ENCODE measurements around the gene MMAB. TPM values are rescaled to one million over a fixed set of nuclear protein-coding genes. Genes with fewer than 3 reads are reported as not detected.

Gene MMAB
- total RNA-seq, 2 experiments from 2014 or later: 49.0 to 49.4 TPM

DNA sequence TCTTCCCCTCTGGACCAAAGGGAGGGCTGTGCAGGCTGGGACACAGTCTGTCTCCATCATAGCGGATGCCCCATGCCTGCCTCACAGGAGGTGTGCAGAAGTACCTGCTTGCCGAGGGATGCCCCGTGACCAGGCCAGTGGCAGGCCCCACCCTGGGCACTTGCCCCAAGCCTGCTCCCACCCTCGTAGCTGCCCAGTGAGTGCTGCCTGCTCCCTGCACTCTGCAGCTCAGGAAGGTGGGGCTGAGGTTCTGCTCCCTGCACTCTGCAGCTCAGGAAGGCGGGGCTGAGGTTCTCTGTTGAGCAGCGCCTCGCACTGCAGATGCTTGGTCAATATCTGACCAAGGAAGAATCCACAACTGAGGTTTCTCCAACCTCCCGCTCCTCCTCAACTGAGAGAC, 6.9 kb downstream of the MMAB start:
- CTCF ChIA-PET: interaction anchor here (1.0 kb wide), 1 partner anchor 209 kb away, joined by 3 read pairs; no protein-coding TSS in a partner anchor
- POLR2A ChIA-PET: no interaction called here

DNA sequence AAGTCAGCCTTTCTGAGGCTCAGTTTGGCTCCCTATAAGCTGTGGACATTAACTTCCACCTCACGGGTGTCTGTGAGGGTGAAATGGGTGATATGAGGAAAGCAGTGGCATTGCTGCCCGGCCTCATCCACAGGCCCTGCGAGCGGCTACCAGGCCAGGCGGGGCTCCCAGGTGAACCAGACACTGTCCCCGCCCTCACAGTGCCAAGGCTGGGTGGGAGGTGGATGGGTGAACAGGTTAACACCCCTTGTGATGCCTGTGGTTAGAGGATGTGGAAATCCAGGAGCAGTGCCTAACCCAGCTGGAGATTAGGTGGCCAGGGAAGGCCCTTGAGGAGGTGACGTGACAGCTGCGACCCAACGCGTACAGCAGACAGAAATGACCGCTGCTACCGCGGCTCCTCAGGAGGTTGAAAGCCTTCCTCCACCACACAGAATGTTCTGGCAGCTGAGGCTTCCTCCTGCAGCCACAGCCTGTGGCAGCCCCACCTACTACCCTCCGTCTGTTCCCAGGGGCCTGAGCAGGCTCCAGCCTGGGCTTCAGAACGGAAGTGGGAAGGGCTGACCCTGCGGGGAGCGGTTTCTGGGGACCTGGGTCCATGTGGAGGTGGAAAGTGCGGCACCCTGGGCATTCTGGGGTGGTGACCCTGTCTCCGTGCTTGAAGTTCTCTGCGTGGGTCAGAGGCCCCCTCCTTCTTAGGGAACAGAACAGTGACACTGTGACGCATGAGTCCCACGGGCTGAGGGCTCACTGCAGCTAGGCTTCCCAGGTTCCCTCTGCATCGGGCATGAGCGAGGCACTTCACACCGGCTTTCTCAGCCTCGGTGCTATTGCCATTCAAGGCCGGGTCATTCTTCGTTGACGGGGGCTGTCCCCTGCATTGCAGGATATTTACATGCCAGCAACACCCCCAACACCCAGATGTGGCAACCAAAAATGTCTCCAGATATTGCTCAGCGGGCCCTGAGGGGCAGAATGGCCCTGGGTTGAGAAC, 9.7 kb downstream of the MMAB start:
- ChIA-PET POLR2A (no interaction called here), CTCF (no interaction called here)

DNA sequence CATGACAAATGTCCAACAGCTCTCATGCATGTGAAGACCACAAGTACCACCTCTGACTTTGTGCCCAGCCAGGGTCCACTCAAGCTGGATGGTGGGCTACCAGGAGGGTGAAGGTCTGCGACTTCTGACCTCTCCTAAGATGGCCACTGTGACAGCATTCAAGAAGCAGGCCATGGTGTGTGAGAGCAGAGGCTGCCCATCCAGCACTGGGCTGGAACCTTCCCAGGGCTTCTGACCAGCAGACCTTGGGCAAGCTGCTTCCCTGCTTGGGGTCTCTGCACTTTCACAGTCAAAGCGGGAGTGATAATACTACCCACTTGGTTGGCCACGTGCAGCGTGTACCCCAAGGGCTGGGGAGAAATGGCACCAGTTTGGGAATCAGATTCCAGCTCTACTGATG, 10.4 kb downstream of the MMAB start:
- POLR2A ChIA-PET: no interaction called here

DNA sequence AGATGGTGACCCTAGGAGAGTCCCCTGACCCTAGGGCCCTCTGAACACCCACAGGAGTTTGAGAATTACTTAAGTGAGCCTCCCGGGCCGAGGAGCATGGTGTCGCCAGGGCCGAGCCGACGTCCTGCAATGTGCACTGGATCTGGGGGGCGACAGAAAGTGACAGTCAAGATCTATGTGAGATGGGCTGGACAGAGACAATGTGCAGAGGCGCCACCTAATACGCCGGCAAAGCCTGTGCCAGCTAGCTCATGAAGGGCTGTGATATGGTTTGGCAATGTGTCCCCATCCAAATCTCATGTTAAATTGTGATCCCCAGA, 11.6 kb downstream of the MMAB start:
- CTCF ChIA-PET: interaction anchor here (0.9 kb wide), 1 partner anchor 36 kb away, joined by 3 read pairs; no protein-coding TSS in a partner anchor
- POLR2A ChIA-PET: no interaction called here

More for the DNA sequence above, 10.4 kb downstream of the MMAB start:
- CTCF ChIA-PET: no interaction called here

DNA sequence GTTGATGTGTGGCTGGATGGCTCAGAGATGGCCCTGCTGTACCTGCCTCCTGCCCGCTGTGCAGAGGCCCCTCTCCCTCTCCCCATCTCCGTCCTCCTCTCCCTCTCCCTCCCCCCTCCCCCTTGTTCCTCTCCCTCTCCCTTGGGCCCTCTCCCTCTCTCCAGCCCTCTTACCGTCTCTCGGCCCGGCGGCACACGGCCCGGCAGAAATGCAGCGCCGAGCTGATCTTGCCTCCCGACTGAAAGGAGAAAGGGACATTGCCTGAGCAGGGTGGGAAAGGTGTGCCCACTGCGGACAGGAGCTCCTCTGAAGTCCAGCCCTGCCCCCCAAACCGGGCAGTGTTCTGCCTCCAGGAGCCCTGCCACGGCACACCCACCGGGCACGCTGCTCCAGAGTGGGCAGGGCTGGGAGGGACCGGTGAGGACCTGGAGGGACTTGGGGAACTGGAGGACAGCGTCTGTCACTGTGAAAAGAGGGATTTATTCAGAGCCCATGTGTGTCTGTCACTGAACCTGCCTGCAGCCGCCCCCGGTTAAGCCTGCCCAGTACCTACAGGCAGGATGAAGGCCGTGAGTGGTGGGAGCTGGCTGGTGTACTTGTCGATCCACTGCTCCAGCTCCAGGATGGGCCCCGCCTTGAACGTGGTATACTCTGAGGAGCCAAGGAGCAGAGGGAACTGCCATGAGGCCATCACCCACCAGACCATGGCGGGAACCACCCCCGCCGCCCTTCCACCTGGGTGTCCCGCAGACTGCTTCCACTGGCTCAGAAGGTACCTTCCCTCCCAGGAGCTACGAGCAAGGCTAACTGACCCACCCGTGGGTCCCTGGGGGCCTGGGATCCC, 12.2 kb downstream of the MMAB start:
- POLR2A ChIA-PET: no interaction called here
- CTCF ChIA-PET: interaction anchor here (0.6 to 1.8 kb wide), 3 partner anchors 8 to 1606 kb away, joined by 3 to 4 read pairs (median 4); no protein-coding TSS in a partner anchor

DNA sequence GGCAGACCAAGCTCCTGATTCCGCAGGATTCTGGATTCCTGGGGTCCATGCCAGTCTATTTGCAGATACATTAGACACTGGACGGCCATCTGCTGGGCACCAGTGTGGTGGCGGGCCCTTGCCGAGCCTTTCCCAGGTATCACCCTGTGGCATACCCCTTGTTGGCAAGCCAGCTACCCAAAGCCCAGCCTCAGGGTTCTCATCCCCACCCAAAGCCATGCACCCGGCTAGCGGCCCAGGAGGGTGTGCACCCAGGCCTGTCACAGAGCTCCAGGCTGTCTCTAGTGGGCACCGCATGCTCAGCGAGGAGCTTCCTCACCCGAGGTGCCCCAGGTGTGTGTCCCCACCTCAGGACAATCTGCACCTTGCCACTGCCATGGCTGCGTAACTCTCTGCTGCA, 13.7 kb downstream of the MMAB start:
- CTCF ChIA-PET: interaction anchor here (1.8 kb wide), 1 partner anchor 9 kb away, joined by 4 read pairs; no protein-coding TSS in a partner anchor
- POLR2A ChIA-PET: no interaction called here

DNA sequence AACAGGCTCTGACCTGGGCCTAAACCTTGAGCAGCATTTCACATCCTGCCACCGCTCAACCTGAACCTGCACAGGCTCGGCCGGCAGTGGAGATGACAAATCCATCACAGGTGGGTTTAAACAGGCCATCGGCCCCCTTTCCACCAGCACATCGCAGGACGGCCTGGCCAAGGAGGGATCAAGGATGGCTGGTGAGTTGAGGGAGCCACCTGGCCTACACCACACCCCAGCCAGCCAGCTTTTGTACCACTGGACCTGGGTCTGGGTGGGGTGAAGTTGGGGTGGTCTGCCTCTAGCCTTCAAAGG, 14.2 kb downstream of the MMAB start:
- CTCF ChIA-PET: interaction anchor here (1.8 kb wide), 1 partner anchor 10 kb away, joined by 4 read pairs; no protein-coding TSS in a partner anchor
- POLR2A ChIA-PET: no interaction called here

DNA sequence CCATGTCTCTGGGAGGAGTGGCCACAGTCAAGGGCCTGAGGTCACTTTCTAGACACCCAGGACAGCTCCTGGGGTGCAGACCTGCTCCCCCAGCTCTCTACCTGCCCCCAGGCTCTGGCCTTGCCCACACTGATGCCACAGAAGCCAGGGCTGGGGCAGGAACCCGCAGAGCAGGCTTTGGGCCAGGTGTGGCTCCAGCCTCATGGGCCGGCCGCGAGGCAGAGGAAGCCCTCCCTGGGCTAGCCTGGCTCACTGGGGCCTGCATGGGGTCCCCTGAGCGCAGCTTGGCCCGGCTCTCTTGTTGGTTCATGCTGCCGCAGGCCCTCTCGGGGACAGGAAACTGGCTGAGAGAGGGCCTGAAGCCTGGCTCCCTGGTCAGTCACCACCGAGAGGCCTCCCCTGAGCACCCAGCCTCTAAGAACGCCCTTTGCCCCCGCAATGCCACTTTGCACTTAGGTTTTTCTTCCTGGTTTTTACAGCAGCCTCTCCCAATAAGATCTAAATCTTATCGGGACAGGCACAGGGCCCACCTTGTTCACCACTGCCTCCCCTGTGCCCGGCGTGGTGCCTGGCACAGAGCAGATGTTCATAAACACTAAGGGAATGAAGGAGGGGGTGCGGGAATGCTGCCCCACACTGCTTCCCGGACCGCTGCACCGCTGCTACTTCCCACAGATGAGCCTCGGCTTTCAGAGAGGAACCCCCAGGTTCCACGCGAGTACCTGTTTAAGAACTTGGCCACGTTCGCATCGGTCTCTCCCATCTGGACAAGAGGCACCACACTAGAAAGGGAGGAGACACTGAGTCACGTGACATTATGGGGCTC, 14.7 kb downstream of the MMAB start:
- ChIA-PET CTCF (no interaction called here), POLR2A (no interaction called here)

DNA sequence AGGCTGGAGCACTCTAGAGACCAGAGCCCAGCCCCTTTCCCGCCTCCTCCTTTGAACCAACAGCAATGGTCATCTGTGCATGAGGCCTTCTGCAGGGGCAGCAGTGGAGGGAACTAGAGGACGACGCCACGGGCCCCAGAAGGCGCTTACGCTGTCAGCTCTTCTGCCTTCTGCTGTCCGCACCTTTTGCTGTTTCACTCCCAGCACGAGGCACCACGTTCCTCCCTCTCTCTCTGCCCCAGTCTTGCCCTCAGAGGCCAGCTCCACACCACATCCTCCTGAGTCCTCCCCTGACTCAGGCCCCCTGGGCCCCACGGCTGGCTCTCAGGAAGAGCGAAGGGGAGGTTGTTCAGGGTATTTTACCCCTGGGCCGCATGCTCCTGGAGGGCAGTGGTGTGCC, 15.5 kb downstream of the MMAB start:
- ChIA-PET CTCF (no interaction called here), POLR2A (no interaction called here)

DNA sequence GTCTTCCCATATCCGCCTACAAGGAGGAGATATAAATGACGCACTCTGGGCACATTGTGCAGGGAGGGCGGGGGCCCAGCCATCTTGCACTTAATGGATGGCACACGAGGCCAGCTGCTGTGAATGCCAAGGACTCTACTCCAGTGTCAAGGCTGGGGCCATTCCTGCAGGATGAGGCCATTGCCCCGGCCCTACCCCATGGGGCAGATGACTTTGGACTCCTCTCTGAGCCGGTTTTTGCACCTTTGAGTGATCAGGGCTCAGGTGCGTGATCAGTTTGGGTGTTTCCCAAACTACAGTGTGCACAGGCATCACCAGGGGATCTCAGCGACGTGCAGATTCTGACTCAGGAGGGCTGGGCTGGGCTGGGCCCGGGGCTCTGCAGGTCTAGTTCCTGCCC, 16.1 kb downstream of the MMAB start:
- CTCF ChIA-PET: no interaction called here
- POLR2A ChIA-PET: no interaction called here

DNA sequence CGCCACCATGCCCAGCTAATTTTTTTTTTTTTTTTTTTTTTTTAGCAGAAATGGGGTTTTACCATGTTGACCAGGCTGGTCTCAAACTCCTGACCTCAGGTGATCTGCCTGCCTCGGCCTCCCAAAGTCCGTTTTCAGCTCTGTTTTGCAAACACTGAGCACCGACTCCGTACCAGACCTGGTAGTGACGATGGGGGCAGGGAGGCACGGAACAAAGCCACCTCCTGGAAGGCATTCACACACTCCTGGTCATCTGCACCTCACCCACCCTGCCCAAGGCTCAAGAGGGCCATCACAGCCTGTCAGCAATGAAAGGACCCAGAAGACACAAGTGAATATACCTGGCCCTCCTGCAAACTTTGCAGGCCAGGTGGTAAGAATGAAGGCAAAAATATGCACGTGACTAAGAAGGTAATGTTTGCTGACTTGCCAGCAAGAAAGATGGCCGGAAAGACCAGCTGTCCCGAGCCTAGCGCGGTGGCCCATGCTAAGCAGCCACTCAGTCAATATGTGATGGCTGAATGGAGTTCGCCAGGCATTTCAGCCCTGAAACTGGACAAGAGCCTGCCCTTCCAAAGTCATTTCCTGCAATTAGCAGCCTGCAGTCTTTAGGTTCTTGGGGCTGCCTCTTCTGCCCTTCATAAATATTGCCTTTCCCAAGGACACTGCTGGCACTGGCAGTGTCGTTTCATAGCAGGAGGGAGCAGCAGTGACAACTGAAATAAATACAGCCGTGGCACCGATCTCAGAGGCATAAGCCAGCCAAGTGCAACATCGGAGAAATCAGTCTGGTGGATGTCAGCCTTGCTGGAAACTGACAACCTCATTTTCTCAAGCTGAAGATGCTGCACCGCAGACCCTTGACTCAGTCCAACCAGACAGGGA, 17.6 kb downstream of the MMAB start:
- POLR2A ChIA-PET: no interaction called here
- CTCF ChIA-PET: interaction anchor here (0.6 to 0.9 kb wide), 2 partner anchors 15 to 42 kb away, joined by 3 to 5 read pairs; no protein-coding TSS in a partner anchor

DNA sequence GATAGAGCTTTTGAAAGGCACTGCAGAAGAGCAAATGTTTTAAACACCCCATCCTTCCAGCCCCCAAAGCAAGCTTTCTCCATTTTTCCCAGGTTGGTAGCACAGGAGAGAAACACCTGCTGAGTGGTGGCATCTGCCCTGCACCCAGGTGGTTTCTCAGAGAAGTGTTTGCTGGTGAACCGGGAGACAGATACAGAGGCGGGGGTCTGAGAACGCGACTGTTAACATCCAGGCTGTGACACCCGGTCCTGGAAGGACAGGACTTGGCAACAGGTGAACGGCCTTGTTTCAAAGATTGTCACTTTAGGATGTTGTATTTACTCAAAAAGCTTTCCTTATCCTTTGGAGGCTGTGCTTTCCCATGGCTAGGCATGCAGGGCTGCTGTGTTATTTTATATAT, 18.5 kb downstream of the MMAB start:
- POLR2A ChIA-PET: no interaction called here
- CTCF ChIA-PET: interaction anchor here (1.0 kb wide), 1 partner anchor 26 kb away, joined by 3 read pairs; no protein-coding TSS in a partner anchor

DNA sequence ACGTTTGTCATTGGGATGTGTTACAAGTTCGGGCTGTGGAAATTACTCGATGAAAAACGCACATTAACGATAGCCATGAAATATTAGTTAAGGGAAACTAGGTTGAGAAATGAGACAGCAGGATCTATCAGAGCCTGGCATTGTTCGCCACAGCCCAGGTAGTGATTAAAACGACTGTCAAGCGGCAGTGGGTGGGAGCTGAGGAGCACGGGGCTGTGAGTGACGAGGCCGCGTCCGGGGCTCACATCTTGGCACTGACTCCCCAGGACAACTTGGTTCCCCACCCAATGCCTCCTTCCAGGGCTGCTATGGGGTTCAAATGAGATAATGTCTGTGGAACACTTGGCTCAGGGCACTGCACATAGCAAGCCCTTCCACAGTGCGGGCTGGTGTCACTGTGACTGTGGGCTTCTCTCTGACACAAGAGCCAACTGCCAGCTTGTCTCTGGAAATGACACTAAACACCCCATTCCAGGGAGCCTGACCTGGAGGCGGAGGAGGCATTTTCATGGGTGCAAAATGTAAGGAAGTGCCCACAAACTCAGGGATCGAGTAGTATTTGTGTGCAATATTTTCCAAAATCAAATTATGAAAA, 19.3 kb downstream of the MMAB start:
- CTCF ChIA-PET: interaction anchor here (1.0 kb wide), 1 partner anchor 26 kb away, joined by 3 read pairs; no protein-coding TSS in a partner anchor
- POLR2A ChIA-PET: no interaction called here

DNA sequence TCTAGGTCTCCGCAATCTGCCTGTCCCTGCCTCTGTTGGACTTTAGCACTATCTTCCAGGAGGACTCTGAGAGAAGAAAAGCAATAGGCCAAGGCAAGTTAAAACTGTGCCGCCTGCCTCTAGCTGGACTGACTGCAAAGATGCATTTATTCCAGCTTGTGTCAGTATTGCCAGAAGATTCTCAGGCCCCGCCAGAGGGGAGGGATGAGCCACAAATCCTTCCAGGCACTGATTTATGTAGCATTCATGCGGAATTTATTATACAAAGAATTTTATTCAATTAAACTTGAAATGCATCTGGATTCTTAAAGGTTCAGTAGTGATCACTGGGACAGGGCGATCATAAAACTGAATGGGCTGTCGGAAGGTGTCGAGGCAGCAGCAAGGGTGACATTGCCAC, 19.8 kb downstream of the MMAB start:
- POLR2A ChIA-PET: no interaction called here
- CTCF ChIA-PET: no interaction called here

DNA sequence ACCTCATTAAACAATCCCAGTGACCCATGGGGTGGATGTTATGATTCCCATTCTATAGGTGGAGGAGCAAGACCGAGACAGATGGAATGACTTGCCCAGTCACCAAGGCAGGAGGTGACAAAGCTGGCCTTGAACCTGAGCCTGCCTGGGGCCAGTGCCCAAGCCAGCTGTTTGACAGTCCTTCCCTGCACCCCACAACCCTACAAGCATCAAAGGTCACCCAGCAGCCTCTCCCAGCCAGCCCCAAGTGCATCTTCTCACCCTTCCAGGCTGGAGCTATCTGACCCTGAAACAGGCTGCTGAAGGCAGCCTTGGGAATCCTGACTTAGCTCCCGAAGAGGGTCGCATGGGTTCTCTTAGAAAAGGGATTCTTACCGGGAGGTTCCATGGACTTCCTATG, 20.3 kb downstream of the MMAB start:
- ChIA-PET CTCF (interaction anchor here (0.8 kb wide), 1 partner anchor 45 kb away, joined by 3 read pairs; no protein-coding TSS in a partner anchor), POLR2A (no interaction called here)

DNA sequence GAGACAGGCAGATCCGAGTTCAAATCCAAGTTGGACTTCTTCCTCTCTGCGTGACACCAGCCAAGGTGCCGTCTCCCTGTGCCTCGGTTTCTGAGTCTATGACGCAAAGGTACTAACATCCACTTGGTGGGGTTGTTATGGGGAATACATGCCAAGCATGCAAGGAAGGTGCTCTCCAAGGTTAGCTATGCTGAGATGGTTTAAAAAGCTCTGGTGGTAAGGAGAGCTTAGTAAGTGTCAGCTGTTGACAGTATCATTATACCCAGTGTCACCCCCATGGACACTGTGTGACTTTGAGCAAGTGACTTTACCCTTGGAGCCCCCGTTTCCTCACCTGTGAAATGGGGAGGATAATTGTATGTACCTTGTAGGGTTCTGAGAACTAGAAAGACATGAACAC, 22.2 kb downstream of the MMAB start:
- ChIA-PET CTCF (no interaction called here), POLR2A (no interaction called here)

DNA sequence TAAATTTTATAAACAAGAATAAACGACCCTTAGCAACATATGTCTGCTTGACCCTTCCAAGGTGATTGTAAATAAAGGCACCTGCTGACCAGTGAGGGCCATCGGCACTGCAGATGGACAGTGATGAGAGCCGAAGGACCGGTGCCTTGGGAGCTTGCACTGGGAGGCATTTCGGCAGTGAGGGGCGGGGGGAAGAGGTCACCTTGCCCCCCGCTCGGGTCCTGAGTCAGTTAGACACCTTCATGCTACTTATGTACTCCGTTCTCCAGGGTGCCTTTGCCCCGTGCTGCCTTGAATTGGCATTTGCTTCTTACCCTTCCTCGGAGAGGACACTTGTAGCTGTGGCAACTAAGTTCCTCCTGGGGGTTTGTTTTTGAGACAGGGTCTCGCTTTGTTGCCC, 23.0 kb downstream of the MMAB start:
- ChIA-PET CTCF (no interaction called here), POLR2A (no interaction called here)

DNA sequence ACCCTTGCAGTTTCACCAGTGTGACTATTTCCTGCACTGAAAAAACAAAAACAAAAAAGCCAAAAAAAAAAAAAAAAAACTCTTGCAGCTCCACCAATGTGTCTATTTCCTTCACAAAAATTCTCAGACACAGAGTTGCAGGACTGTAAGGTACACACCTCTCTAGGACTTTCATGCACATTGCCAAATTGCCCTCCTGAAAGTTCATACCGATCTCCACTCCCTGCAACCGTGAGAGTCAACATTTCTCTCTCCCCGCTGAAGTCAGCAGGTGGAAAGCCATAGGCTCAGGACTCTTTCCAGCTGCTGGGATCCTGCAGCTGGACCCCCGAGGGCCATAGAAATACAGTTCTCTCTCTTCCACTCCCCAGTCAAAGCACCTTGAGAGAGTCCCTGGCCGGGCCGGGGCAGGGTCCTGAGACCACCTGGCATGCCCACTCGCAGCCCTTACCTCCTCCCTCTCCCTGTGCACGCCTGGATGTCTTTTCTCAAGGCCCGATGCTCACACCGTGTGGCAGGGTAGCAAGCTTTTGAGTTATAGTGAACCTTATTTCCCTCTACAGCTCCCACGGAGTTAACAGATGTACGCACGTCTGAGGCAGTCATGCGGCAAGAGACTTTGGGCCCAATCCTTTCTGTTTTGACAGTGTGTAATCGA, 23.6 kb downstream of the MMAB start:
- ChIA-PET POLR2A (interaction anchor here (0.7 kb wide), 1 partner anchor 46 kb away, joined by 4 read pairs; no protein-coding TSS in a partner anchor), CTCF (no interaction called here)

Measured in activated CD8-positive, alpha-beta memory T cell treated with anti-CD3 and anti-CD28 coated beads for 36 hours (primary cell).